BJ (cell line): ENCODE measurements around the gene RAD51B. TPM values are rescaled to one million over a fixed set of nuclear protein-coding genes. Genes with fewer than 3 reads are reported as not detected.

Experiments used
- CTCF ChIA-PET: fragments of 350-600 bp; formaldehyde crosslinking; extraction: SDS; loops from one replicate; lab custom pipeline; 2021; ENCODE audit warnings: antibody characterized with exemption, inconsistent platforms; lab: Yijun Ruan, JAX
- POLR2A ChIA-PET: fragments of 300-600 bp; sonication (Branson Sonifier 250); formaldehyde crosslinking; extraction: SDS; loops from one replicate; lab custom pipeline; 2021; ENCODE audit warnings: antibody characterized with exemption; lab: Charles Lee
- DNase-seq: peaks from one replicate; pipeline ENCODE4 v3.0.0-alpha.2; 2011; ENCODE audit warnings: low read depth
- H3K27me3 ChIP-seq: 2 replicates; pipeline ENCODE4 v1.6.0; 2011; ENCODE audit warnings: low read length; ENCODE audit not compliant: control insufficient read depth, insufficient read depth
- H3K36me3 ChIP-seq: 2 replicates; pipeline ENCODE4 v1.5.1; 2011; ENCODE audit warnings: low read length; ENCODE audit not compliant: control insufficient read depth, insufficient read depth
- H3K4me3 ChIP-seq: 2 replicates; pipeline ENCODE4 v1.5.1; 2011; ENCODE audit warnings: low read depth, mild to moderate bottlenecking, control low read depth, low read length
- CTCF ChIP-seq: IDR thresholded peaks from 2 replicates; pipeline ENCODE4 v1.5.1; 2011; ENCODE audit warnings: low read depth, mild to moderate bottlenecking, control low read depth, inconsistent platforms, low read length, moderate library complexity; ENCODE audit not compliant: insufficient read depth
- polyA plus RNA-seq: library from polyadenylated mRNA; depleted of rRNA; stranded (reverse); fragments of >200 nt; gene quantifications from 2 replicates; pipeline ENCODE4 v1.2.3, GENCODE V29; 2011

The RAD51B gene
- polyA plus RNA-seq, 1 experiment = 5.6 TPM

- CTCF ChIA-PET = interaction anchor here (1.0 to 1.3 kb wide), 3 partner anchors 12 to 86 kb away, joined by 3 to 4 read pairs (median 3); no protein-coding TSS in a partner anchor
- TF ChIP-seq CTCF = no peak
- DNase-seq = no peak
- Histone ChIP-seq H3K4me3 (no peak overlapping the region), H3K36me3 (no peaks in the 10 kb centered on the region), H3K27me3 (no peaks in the 10 kb centered on the region)
- POLR2A ChIA-PET = no interaction called here
Observed at GRCh38 chr14:68665792-68666204, 846.2 kb downstream of the RAD51B start.

- no peak for DNase-seq
- no peak for TF ChIP-seq CTCF
- POLR2A ChIA-PET = no interaction called here
- CTCF ChIA-PET = interaction anchor here (1.0 to 1.3 kb wide), 2 partner anchors 12 to 67 kb away, joined by 3 to 4 read pairs; no protein-coding TSS in a partner anchor
- H3K4me3 ChIP-seq = no peak overlapping the region
- no peaks in the 10 kb centered on the region for H3K27me3 ChIP-seq
- no peaks in the 10 kb centered on the region for H3K36me3 ChIP-seq
Observed at GRCh38 chr14:68666236-68666635, 846.7 kb downstream of the RAD51B start.

GRCh38 chr14:68666899-68667298, 847.3 kb downstream of the RAD51B start:
- ChIA-PET CTCF (interaction anchor here (0.9 to 1.5 kb wide), 3 partner anchors 11 to 123 kb away, joined by 3 read pairs; no protein-coding TSS in a partner anchor), POLR2A (interaction anchor here (0.8 to 1.2 kb wide), 2 partner anchors 119 to 121 kb away, joined by 3 to 5 read pairs; no protein-coding TSS in a partner anchor)
- no peak for DNase-seq

GRCh38 chr14:68667313-68667791, 847.8 kb downstream of the RAD51B start:
- ChIA-PET POLR2A (interaction anchor here (0.8 to 1.2 kb wide), 2 partner anchors 119 to 121 kb away, joined by 3 to 5 read pairs; no protein-coding TSS in a partner anchor), CTCF (interaction anchor here (0.9 to 1.5 kb wide), 4 partner anchors 11 to 123 kb away, joined by 3 read pairs; no protein-coding TSS in a partner anchor)
- Histone ChIP-seq H3K4me3 (no peak overlapping the region), H3K27me3 (no peaks in the 10 kb centered on the region), H3K36me3 (no peaks in the 10 kb centered on the region)
- DNase-seq = peak; percentile 81
- no peak for TF ChIP-seq CTCF

More at GRCh38 chr14:68666899-68667298, 847.3 kb downstream of the RAD51B start:
- TF ChIP-seq CTCF = no peak
- Histone ChIP-seq H3K4me3 (no peak overlapping the region), H3K36me3 (no peaks in the 10 kb centered on the region), H3K27me3 (no peaks in the 10 kb centered on the region)

- no peaks in the 10 kb centered on the region for H3K27me3 ChIP-seq
- POLR2A ChIA-PET = interaction anchor here (1.2 kb wide), 1 partner anchor 118 kb away, joined by 5 read pairs; no protein-coding TSS in a partner anchor
- no peak for DNase-seq
- TF ChIP-seq CTCF = no peak
- no peaks in the 10 kb centered on the region for H3K36me3 ChIP-seq
- H3K4me3 ChIP-seq = no peak overlapping the region
- CTCF ChIA-PET = interaction anchor here (0.9 to 1.5 kb wide), 3 partner anchors 12 to 114 kb away, joined by 3 read pairs; no protein-coding TSS in a partner anchor
Observed at GRCh38 chr14:68668028-68668427, 848.4 kb downstream of the RAD51B start.
